Vagina (tissue), 2 donors: ENCODE results near the gene XKR7. TPM values are rescaled to one million over a fixed set of nuclear protein-coding genes. Genes with fewer than 3 reads are reported as not detected.

Experiments used
- DNase-seq, 2 donors: peaks; one replicate each; pipeline ENCODE4 v3.0.0-alpha.2; 2017; ENCODE audit errors: extremely low spot score in 2 of 2
- H3K27ac ChIP-seq: fragments of 200-600 bp; sonication (generic); one replicate; pipeline ENCODE4 v1.5.1; 2019
- H3K27me3 ChIP-seq: fragments of 200-600 bp; sonication (generic); one replicate; pipeline ENCODE4 v1.5.1; 2019
- H3K36me3 ChIP-seq, 2 donors: fragments of 200-600 bp; sonication (generic); one replicate each; pipeline ENCODE4 v1.5.1; 2017 to 2019
- H3K4me1 ChIP-seq: fragments of 200-600 bp; sonication (generic); one replicate; pipeline ENCODE4 v1.5.1; 2019
- H3K4me3 ChIP-seq, 2 donors: fragments of 200-600 bp; sonication (generic); 1 replicate in 1 of 2; 2 replicates in 1 of 2; pipeline ENCODE4 v1.5.1; 2016 to 2019
- H3K9me3 ChIP-seq: fragments of 200-600 bp; sonication (generic); one replicate; pipeline ENCODE4 v1.5.1; 2019
- CTCF ChIP-seq, 3 experiments: fragments of 450-650 bp in 2 of 3; fragments of 200-600 bp in 1 of 3; sonication (generic) in 1 of 3; IDR thresholded peaks; one replicate each; pipeline ENCODE4 v1.5.1; 2017 to 2019; ENCODE audit warnings: antibody characterized with exemption in 3 of 3, mild to moderate bottlenecking in 2 of 3, moderate library complexity in 2 of 3
- POLR2A ChIP-seq, 2 donors: fragments of 450-650 bp; IDR thresholded peaks; one replicate each; pipeline ENCODE4 v1.6.1; 2017; ENCODE audit warnings: antibody characterized with exemption in 2 of 2, mild to moderate bottlenecking in 2 of 2, moderate library complexity in 2 of 2
- POLR2AphosphoS5 ChIP-seq, 2 donors: sonication (generic); formaldehyde crosslinking; IDR thresholded peaks; one replicate each; pipeline ENCODE4 v1.9.0; 2017; ENCODE audit warnings: antibody characterized with exemption in 2 of 2, mild to moderate bottlenecking in 2 of 2, low read depth in 1 of 2; ENCODE audit not compliant: insufficient read depth in 1 of 2
- intact Hi-C: fragments of 100-400 bp; cut with DNase I; formaldehyde crosslinking; loops from one replicate; pipeline ENCODE4 v1.15.1; 2023
- total RNA-seq: library from RNA; depleted of rRNA; stranded (reverse); fragments of >200 nt; gene quantifications from one replicate; pipeline ENCODE4 v1.2.3, GENCODE V29; 2016

XKR7 gene
- total RNA-seq, 1 donor from 2014 or later: not detected

- intact Hi-C loops: loop anchor here (10.0 kb wide), 2 partner anchors 183 to 213 kb away; no protein-coding TSS in a partner anchor
- Histone ChIP-seq H3K4me1 (no peaks in the 10 kb centered on the region), H3K4me3 (no peak overlapping the region), H3K36me3 (no peaks in the 10 kb centered on the region), H3K27me3 (no peaks in the 10 kb centered on the region), H3K9me3 (no peaks in the 10 kb centered on the region), H3K27ac (no peak overlapping the region)
- TF ChIP-seq POLR2AphosphoS5 (IDR thresholded peaks at IDR 0.05; ENCODE audit: insufficient read depth in 1 of 2, low read depth in 1 of 2) (no peak), POLR2A (IDR thresholded peaks at IDR 0.05) (no peak), CTCF (IDR thresholded peaks at IDR 0.05) (no peak)
- no peak for DNase-seq
Observed at GRCh38 chr20:32037929-32038328, 70.0 kb downstream of the XKR7 start.

GRCh38 chr20:32040142-32040953, 72.4 kb downstream of the XKR7 start:
- no peaks in the 10 kb centered on the region for H3K9me3 ChIP-seq
- no peak overlapping the region for H3K4me3 ChIP-seq
- no peaks in the 10 kb centered on the region for H3K4me1 ChIP-seq
- no peak overlapping the region for H3K27ac ChIP-seq
- no peaks in the 10 kb centered on the region for H3K36me3 ChIP-seq
- no peaks in the 10 kb centered on the region for H3K27me3 ChIP-seq
- no peak for DNase-seq
- intact Hi-C loops: loop anchor here (5.0 kb wide), 1 partner anchor 612 kb away; no protein-coding TSS in a partner anchor
- TF ChIP-seq POLR2A (IDR thresholded peaks at IDR 0.05): no peak
- no peak for TF ChIP-seq CTCF (IDR thresholded peaks at IDR 0.05)
- TF ChIP-seq POLR2AphosphoS5 (IDR thresholded peaks at IDR 0.05; ENCODE audit: insufficient read depth in 1 of 2, low read depth in 1 of 2): no peak

GRCh38 chr20:32045999-32046398, 78.0 kb downstream of the XKR7 start:
- no peak overlapping the region for H3K27ac ChIP-seq
- H3K4me1 ChIP-seq: peaks cover under 1% of the 10 kb centered on the region
- no peaks in the 10 kb centered on the region for H3K27me3 ChIP-seq
- H3K36me3 ChIP-seq: no peaks in the 10 kb centered on the region
- no peaks in the 10 kb centered on the region for H3K9me3 ChIP-seq
- DNase-seq: no peak
- intact Hi-C loops: no loop called here
- TF ChIP-seq POLR2A (IDR thresholded peaks at IDR 0.05): no peak
- TF ChIP-seq POLR2AphosphoS5 (IDR thresholded peaks at IDR 0.05; ENCODE audit: insufficient read depth in 1 of 2, low read depth in 1 of 2): no peak
- TF ChIP-seq CTCF (IDR thresholded peaks at IDR 0.05): no peak
- H3K4me3 ChIP-seq: no peak overlapping the region

- Histone ChIP-seq H3K27me3 (no peaks in the 10 kb centered on the region), H3K4me1 (peaks cover 20% of the 10 kb centered on the region), H3K27ac (no peak overlapping the region), H3K9me3 (no peaks in the 10 kb centered on the region), H3K36me3 (no peaks in the 10 kb centered on the region), H3K4me3 (no peak overlapping the region)
- no peak for DNase-seq
- intact Hi-C loops: no loop called here
- no peak for TF ChIP-seq POLR2A (IDR thresholded peaks at IDR 0.05)
- TF ChIP-seq POLR2AphosphoS5 (IDR thresholded peaks at IDR 0.05; ENCODE audit: insufficient read depth in 1 of 2, low read depth in 1 of 2): no peak
- no peak for TF ChIP-seq CTCF (IDR thresholded peaks at IDR 0.05)
Observed at GRCh38 chr20:32050324-32050841, 82.4 kb downstream of the XKR7 start.
